ENCODE measurements around the gene ALG6. TPM values are rescaled to one million over a fixed set of nuclear protein-coding genes. Genes with fewer than 3 reads are reported as not detected.

Gene ALG6
- total RNA-seq, 4 donors from 2014 or later, result 6.8 to 16.5 (median 13.0) TPM

- H3K9me3 ChIP-seq, result no peaks in the 10 kb centered on the region
- H3K36me3 ChIP-seq, result peaks cover 0 to 57% (median 4%) of the 10 kb centered on the region in 3 donors
- no peak for DNase-seq
- H3K4me3 ChIP-seq, result no peak overlapping the region
- H3K4me1 ChIP-seq, result no peaks in the 10 kb centered on the region
- TF ChIP-seq CTCF (IDR thresholded peaks at IDR 0.05) (no peak), POLR2A (IDR thresholded peaks at IDR 0.05) (no peak)
- intact Hi-C loops (cut with DNase I), result no loop called here
- no peak overlapping the region for H3K27ac ChIP-seq
- no peaks in the 10 kb centered on the region for H3K27me3 ChIP-seq
These were observed 61.9 kb downstream of the ALG6 start for GRCh38 chr1:63429281-63429680.

DNA sequence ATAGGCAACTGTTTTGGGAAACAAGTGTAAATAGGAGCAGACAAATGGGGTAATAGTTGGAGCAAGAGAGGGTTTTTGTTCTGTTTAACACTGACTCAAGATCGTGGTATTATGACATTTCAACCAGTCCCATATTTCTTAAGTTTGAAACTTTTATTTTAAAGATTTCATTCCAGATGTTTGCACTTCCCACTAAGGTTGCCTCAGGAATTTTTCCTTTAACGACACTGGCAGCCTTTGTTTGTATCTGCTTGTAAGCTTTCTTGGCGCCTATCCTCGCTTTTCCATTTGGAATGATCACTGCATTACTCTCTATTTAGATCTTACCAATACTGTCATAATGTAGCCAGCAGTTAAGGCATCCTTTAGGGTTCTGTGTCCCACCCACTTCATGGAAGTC, 67.7 kb downstream of the ALG6 start:
- Histone ChIP-seq H3K27me3 (no peaks in the 10 kb centered on the region), H3K27ac (no peak overlapping the region), H3K4me1 (no peaks in the 10 kb centered on the region), H3K4me3 (no peak overlapping the region), H3K36me3 (peaks cover 0 to 30% (median 0%) of the 10 kb centered on the region in 3 donors), H3K9me3 (no peaks in the 10 kb centered on the region)
- WGBS, 2 donors, result 72% methylated on average over 4 of the region's 4 CpGs
- intact Hi-C loops (cut with DNase I), result no loop called here
- DNase-seq, result no peak
- TF ChIP-seq POLR2A (IDR thresholded peaks at IDR 0.05) (no peak), CTCF (IDR thresholded peaks at IDR 0.05) (no peak)

- H3K36me3 ChIP-seq, result peaks cover 0 to 4% (median 0%) of the 10 kb centered on the region in 3 donors
- no peak overlapping the region for H3K27ac ChIP-seq
- no peak overlapping the region for H3K4me3 ChIP-seq
- H3K9me3 ChIP-seq, result no peaks in the 10 kb centered on the region
- no peaks in the 10 kb centered on the region for H3K27me3 ChIP-seq
- TF ChIP-seq POLR2A (IDR thresholded peaks at IDR 0.05) (no peak), CTCF (IDR thresholded peaks at IDR 0.05) (no peak)
- no peak for DNase-seq
- no peaks in the 10 kb centered on the region for H3K4me1 ChIP-seq
- intact Hi-C loops (cut with DNase I), result loop anchor here (5.0 kb wide), 1 partner anchor 125 kb away; no protein-coding TSS in a partner anchor
These were observed 74.7 kb downstream of the ALG6 start for GRCh38 chr1:63442141-63442475.

GRCh38 chr1:63448731-63449246, 81.4 kb downstream of the ALG6 start:
- peaks cover 0 to 6% (median 0%) of the 10 kb centered on the region in 3 donors for H3K36me3 ChIP-seq
- TF ChIP-seq CTCF (IDR thresholded peaks at IDR 0.05), result no peak
- TF ChIP-seq POLR2A (IDR thresholded peaks at IDR 0.05), result no peak
- intact Hi-C loops (cut with DNase I), result no loop called here
- WGBS, 2 donors, result 89 to 97% methylated on average over 3 of the region's 3 CpGs
- no peaks in the 10 kb centered on the region for H3K4me1 ChIP-seq
- H3K27me3 ChIP-seq, result no peaks in the 10 kb centered on the region
- no peak overlapping the region for H3K4me3 ChIP-seq
- DNase-seq, result no peak
- no peaks in the 10 kb centered on the region for H3K9me3 ChIP-seq
- no peak overlapping the region for H3K27ac ChIP-seq

DNA sequence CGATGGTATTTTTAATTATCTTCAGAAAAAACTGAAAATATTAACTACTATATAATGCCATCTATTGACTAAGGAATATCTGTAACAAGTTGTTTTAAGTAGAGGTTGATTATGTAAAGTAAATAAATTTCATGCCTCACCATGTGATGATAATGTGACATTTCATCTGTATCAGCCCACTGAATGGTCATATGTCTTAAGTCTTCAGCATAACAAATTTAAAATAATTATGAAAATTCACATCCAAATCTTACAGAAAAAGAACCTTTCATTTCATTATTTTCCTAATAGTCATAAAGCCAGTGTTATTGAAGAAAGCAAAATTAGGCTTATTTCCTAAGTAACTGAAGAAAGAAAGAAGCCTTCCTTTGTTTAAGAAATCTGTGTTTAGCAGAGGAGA, 83.0 kb downstream of the ALG6 start:
- no peak overlapping the region for H3K27ac ChIP-seq
- TF ChIP-seq POLR2A (IDR thresholded peaks at IDR 0.05) (no peak), CTCF (IDR thresholded peaks at IDR 0.05) (no peak)
- intact Hi-C loops (cut with DNase I), result no loop called here

More for the DNA sequence above, 83.0 kb downstream of the ALG6 start:
- Histone ChIP-seq H3K36me3 (peaks cover 0 to 6% (median 0%) of the 10 kb centered on the region in 3 donors), H3K4me1 (no peaks in the 10 kb centered on the region), H3K9me3 (no peaks in the 10 kb centered on the region), H3K27me3 (no peaks in the 10 kb centered on the region), H3K4me3 (no peak overlapping the region)
- DNase-seq, result no peak
- WGBS, 2 donors, result 78 to 90% methylated on average over 1 of the region's 1 CpG

Data from esophagus squamous epithelium (tissue), 5 donors.